Central memory CD4-positive, alpha-beta T cell (primary cell): Measurements from ENCODE around the gene MRPS12.
"Not testable (repeated sequence)": the region's sequence is repeated elsewhere in the genome, so short reads cannot be mapped to it uniquely, and the experiment has no call there.

Source experiments
- DNase-seq: peaks from one replicate; pipeline ENCODE4 v3.0.0; 2022
- total RNA-seq, 3 experiments: gene quantifications; one replicate each; lab custom pipeline; 2026; lab: John Stamatoyannopoulos, UW

Gene MRPS12
- total RNA-seq, result 6.9 to 77.5 (median 21.5) reads per million in 3 experiments

GRCh38 chr19:38930776-38931520 lies at the start of gene MRPS12:
Gene MRPS12, plus strand, starts transcription at chr19:38930944. Its CDS starts 351 bp downstream, at chr19:38931295.
- peak; percentile 99 for DNase-seq

GRCh38 chr19:38883286-38883685 lies 47.5 kb upstream of the MRPS12 start:
- no peak for DNase-seq

GRCh38 chr19:38884691-38885090 lies 46.1 kb upstream of the MRPS12 start:
- not testable (repeated sequence) for DNase-seq

- DNase-seq, result no peak
Observed at GRCh38 chr19:38888876-38889275, 41.9 kb upstream of the MRPS12 start.

- no peak for DNase-seq
Observed at GRCh38 chr19:38889803-38890202, 40.9 kb upstream of the MRPS12 start.

- no peak for DNase-seq
Observed at GRCh38 chr19:38890686-38891085, 40.1 kb upstream of the MRPS12 start.

- DNase-seq, result no peak
Observed at GRCh38 chr19:38891771-38892170, 39.0 kb upstream of the MRPS12 start.

GRCh38 chr19:38892841-38893240 lies 37.9 kb upstream of the MRPS12 start:
- DNase-seq, result no peak

- DNase-seq, result no peak
Observed at GRCh38 chr19:38893341-38893771, 37.4 kb upstream of the MRPS12 start.

- no peak for DNase-seq
Observed at GRCh38 chr19:38894968-38895367, 35.8 kb upstream of the MRPS12 start.

- DNase-seq, result no peak
Observed at GRCh38 chr19:38898788-38899446, 31.8 kb upstream of the MRPS12 start.

- peak; percentile 100 for DNase-seq
Observed at GRCh38 chr19:38899447-38900201, 31.1 kb upstream of the MRPS12 start, which contains the start of the genes NFKBIB and SIRT2. Gene NFKBIB, plus strand, starts transcription at chr19:38899969. Its CDS starts 64 bp downstream, at chr19:38900033. Gene SIRT2, minus strand, starts transcription at chr19:38899618. Its CDS starts 97 bp downstream, at chr19:38899521.

- no peak for DNase-seq
Observed at GRCh38 chr19:38900202-38900629, 30.5 kb upstream of the MRPS12 start.

GRCh38 chr19:38900743-38901190 lies 30.0 kb upstream of the MRPS12 start:
- no peak for DNase-seq

- DNase-seq, result no peak
Observed at GRCh38 chr19:38901683-38902082, 29.1 kb upstream of the MRPS12 start.

GRCh38 chr19:38904581-38905539 lies 25.9 kb upstream of the MRPS12 start:
- no peak for DNase-seq

- DNase-seq, result no peak
Observed at GRCh38 chr19:38905620-38906019, 25.1 kb upstream of the MRPS12 start.

GRCh38 chr19:38907227-38907626 lies 23.5 kb upstream of the MRPS12 start:
- DNase-seq, result no peak

- no peak for DNase-seq
Observed at GRCh38 chr19:38907670-38908069, 23.1 kb upstream of the MRPS12 start.

GRCh38 chr19:38908911-38909310 lies 21.8 kb upstream of the MRPS12 start:
- no peak for DNase-seq

- no peak for DNase-seq
Observed at GRCh38 chr19:38910488-38910887, 20.3 kb upstream of the MRPS12 start.
